Measurements from ENCODE around the gene SCUBE2. TPM values are rescaled to one million over a fixed set of nuclear protein-coding genes. Genes with fewer than 3 reads are reported as not detected.

Gene SCUBE2
- total and polyA plus RNA-seq, 8 donors, result 1.7 to 37.1 (median 21.8) TPM

DNA sequence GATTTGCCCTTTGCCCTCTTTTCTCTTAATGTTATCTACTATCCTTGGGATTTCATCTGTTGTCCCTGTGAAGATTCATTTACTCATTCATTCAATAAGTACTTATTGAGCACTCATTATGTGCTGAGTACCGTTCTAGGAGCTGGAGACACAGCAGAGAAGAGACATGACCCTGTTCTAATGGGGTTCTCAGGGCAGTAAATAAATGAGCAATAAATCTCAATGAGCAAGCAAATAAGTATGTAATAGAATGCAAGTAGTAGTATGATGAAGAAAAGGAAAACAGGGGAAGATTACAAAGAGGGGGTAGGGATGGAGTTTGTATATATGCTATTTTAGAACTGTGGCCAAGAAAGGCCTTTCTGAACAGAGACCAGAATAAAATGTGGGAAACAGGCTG is 53.4 kb downstream of the SCUBE2 start:
- H3K9me3 ChIP-seq, result no peaks in the 10 kb centered on the region
- no peak for DNase-seq
- H3K27me3 ChIP-seq, result no peaks in the 10 kb centered on the region
- H3K36me3 ChIP-seq, result peaks cover 0 to 15% (median 2%) of the 10 kb centered on the region in 4 donors
- intact Hi-C loops (cut with DNase I; ENCODE audit: low total_unique reads), result no loop called here
- WGBS, 5 donors, result 77 to 86% (median 80%) methylated on average over 1 of the region's 1 CpG
- TF ChIP-seq POLR2AphosphoS5 (IDR thresholded peaks at IDR 0.05) (no peak), EP300 (IDR thresholded peaks at IDR 0.05) (no peak), POLR2A (IDR thresholded peaks at IDR 0.05) (no peak)
- TF ChIP-seq, protein P1, sequence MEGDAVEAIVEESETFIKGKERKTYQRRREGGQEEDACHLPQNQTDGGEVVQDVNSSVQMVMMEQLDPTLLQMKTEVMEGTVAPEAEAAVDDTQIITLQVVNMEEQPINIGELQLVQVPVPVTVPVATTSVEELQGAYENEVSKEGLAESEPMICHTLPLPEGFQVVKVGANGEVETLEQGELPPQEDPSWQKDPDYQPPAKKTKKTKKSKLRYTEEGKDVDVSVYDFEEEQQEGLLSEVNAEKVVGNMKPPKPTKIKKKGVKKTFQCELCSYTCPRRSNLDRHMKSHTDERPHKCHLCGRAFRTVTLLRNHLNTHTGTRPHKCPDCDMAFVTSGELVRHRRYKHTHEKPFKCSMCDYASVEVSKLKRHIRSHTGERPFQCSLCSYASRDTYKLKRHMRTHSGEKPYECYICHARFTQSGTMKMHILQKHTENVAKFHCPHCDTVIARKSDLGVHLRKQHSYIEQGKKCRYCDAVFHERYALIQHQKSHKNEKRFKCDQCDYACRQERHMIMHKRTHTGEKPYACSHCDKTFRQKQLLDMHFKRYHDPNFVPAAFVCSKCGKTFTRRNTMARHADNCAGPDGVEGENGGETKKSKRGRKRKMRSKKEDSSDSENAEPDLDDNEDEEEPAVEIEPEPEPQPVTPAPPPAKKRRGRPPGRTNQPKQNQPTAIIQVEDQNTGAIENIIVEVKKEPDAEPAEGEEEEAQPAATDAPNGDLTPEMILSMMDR (IDR thresholded peaks at IDR 0.05), result no peak
- H3K4me1 ChIP-seq, result no peaks in the 10 kb centered on the region
- no peak overlapping the region for H3K27ac ChIP-seq
- no peak overlapping the region for H3K4me3 ChIP-seq

DNA sequence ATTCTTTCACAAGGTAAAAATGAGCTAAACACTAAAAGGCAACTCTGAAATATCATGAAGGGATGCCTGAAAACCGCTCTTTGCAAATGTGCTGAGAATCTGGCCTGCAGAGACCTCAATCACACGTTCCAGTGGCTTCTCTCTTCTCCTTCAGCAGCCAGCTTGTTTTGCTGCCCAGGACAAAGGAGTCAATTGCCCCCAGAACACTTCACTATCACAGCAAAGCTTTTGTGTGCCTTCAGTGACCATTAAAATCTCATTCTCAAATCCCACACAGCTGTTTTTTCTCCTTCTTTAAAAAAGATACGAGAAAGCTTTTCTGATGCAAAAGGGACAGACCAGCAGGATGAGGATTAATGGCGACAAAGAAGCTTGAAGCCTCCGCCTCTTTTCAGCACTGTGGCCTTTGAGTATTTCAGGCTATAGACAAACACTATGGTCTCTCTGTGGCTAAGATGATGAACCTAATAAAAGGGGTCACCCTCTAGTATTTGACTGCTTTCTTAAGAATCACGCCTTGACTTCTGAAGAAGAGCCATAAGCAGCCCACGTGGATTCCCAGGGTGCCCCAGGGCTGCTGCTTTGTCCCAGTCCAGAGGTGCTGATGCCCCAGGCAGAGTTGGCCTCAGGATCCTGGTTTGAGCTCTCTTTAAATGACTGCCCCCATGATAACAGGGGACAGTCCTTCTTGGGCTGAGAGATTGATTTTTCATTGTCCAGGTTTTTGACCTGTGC is 54.2 kb downstream of the SCUBE2 start:
- no peak for DNase-seq
- no peaks in the 10 kb centered on the region for H3K4me1 ChIP-seq
- H3K27me3 ChIP-seq, result no peaks in the 10 kb centered on the region
- TF ChIP-seq, protein P1 (IDR thresholded peaks at IDR 0.05), result no peak
- no peak for TF ChIP-seq POLR2AphosphoS5 (IDR thresholded peaks at IDR 0.05)
- TF ChIP-seq POLR2A (IDR thresholded peaks at IDR 0.05), result no peak
- TF ChIP-seq EP300 (IDR thresholded peaks at IDR 0.05), result no peak
- no peaks in the 10 kb centered on the region for H3K9me3 ChIP-seq
- 75 to 85% (median 81%) methylated on average over 7 of the region's 7 CpGs for WGBS, 5 donors
- H3K4me3 ChIP-seq, result no peak overlapping the region
- H3K27ac ChIP-seq, result no peak overlapping the region
- intact Hi-C loops (cut with DNase I; ENCODE audit: low total_unique reads), result no loop called here
- peaks cover 0 to 17% (median 2%) of the 10 kb centered on the region in 4 donors for H3K36me3 ChIP-seq

DNA sequence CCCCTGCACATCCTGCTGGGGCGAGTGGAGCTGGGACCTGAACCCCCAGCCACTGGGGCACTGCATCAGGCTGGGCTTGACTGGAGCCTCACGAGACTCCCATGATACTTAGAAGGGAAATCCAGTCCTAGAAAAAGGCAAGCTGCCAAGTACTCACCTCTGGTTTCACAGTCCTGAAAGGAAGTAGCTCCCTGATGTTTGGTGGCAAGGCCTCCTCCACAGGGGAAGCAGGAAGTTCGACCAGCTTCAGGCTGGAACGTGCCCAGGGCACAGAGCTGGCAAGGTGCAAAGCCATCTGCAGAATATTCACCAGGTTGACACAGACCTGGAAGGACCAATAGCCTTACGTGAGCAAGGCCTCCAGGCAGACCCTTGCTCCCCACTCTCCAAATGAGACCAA is 60.8 kb downstream of the SCUBE2 start:
- H3K4me1 ChIP-seq, result peaks cover 0 to 8% (median 3%) of the 10 kb centered on the region in 4 donors
- peaks cover 0 to 9% (median 0%) of the 10 kb centered on the region in 4 donors for H3K36me3 ChIP-seq
- peak in 1 of 2 donors; percentile 57 for DNase-seq
- no peak for TF ChIP-seq POLR2A (IDR thresholded peaks at IDR 0.05)
- TF ChIP-seq POLR2AphosphoS5 (IDR thresholded peaks at IDR 0.05), result no peak
- TF ChIP-seq, protein P1 (IDR thresholded peaks at IDR 0.05), result no peak
- no peak for TF ChIP-seq EP300 (IDR thresholded peaks at IDR 0.05)
- H3K27me3 ChIP-seq, result no peaks in the 10 kb centered on the region
- no peaks in the 10 kb centered on the region for H3K9me3 ChIP-seq
- 46 to 74% (median 53%) methylated on average over 3 to 5 of the region's 5 CpGs for WGBS, 5 donors
- no peak overlapping the region for H3K27ac ChIP-seq
- intact Hi-C loops (cut with DNase I; ENCODE audit: low total_unique reads), result no loop called here
- H3K4me3 ChIP-seq, result no peak overlapping the region

DNA sequence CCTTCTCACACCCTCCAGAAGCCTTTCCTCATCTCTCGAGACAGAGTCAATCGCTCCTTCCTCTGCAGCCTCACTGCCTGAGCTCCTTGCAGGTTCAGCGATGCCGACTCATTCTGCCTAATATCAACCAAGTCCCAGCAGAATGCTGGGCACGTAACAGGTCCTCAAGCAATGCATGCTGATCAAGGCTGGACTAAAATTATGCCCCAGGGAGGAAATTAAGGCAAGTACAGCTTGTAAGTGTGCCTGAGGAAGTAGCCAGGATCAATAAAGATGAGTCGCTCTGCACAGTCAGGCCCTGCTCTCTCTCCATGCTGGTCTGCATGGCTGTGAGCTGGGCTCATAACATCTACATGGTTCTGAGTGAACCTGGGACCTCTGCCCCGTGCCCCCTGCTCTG is 62.0 kb downstream of the SCUBE2 start:
- H3K4me1 ChIP-seq, result peaks cover 0 to 8% (median 3%) of the 10 kb centered on the region in 4 donors
- no peak overlapping the region for H3K27ac ChIP-seq
- TF ChIP-seq POLR2AphosphoS5 (IDR thresholded peaks at IDR 0.05) (no peak), POLR2A (IDR thresholded peaks at IDR 0.05) (no peak)
- TF ChIP-seq, protein P1 (IDR thresholded peaks at IDR 0.05), result no peak
- no peak for DNase-seq
- 88 to 97% (median 91%) methylated on average over 7 of the region's 7 CpGs for WGBS, 5 donors
- no peaks in the 10 kb centered on the region for H3K27me3 ChIP-seq
- no peak overlapping the region for H3K4me3 ChIP-seq
- intact Hi-C loops (cut with DNase I; ENCODE audit: low total_unique reads), result no loop called here
- peaks cover 0 to 9% (median 0%) of the 10 kb centered on the region in 4 donors for H3K36me3 ChIP-seq
- no peaks in the 10 kb centered on the region for H3K9me3 ChIP-seq
